Neural cell (in vitro differentiated cells): ENCODE results near the gene TPH2. TPM values are rescaled to one million over a fixed set of nuclear protein-coding genes. Genes with fewer than 3 reads are reported as not detected.

ENCODE experiments used
- H2AFZ ChIP-seq: fragments of 200-600, 300-800 bp; sonication (generic), shearing (Covaris generic); 2 replicates; pipeline ENCODE4 v1.6.0; 2014; ENCODE audit warnings: low read depth, mild to moderate bottlenecking, antibody characterized with exemption, low read length, moderate library complexity
- H3F3A ChIP-seq: fragments of 200-600 bp; shearing (Covaris generic); 2 replicates; pipeline ENCODE4 v1.6.1; 2016; ENCODE audit warnings: mild to moderate bottlenecking, moderate library complexity, mixed read lengths, antibody characterized with exemption, low read length; ENCODE audit not compliant: insufficient read depth, poor library complexity, severe bottlenecking
- H3K27ac ChIP-seq: fragments of 200-600, 300-800 bp; sonication (generic), shearing (Covaris generic); 2 replicates; pipeline ENCODE4 v1.5.1; 2014; ENCODE audit warnings: mild to moderate bottlenecking, low read length, moderate library complexity
- H3K27me3 ChIP-seq: fragments of 300-800, 200-600 bp; sonication (generic), shearing (Covaris generic); 2 replicates; pipeline ENCODE4 v1.6.0; 2014; ENCODE audit warnings: mild to moderate bottlenecking, low read depth, low read length, moderate library complexity; ENCODE audit not compliant: insufficient read depth
- H3K36me3 ChIP-seq: fragments of 300-800, 200-600 bp; sonication (generic), shearing (Covaris generic); 2 replicates; pipeline ENCODE4 v1.5.1; 2014; ENCODE audit warnings: mild to moderate bottlenecking, antibody characterized with exemption, low read length, moderate library complexity; ENCODE audit not compliant: insufficient read depth
- H3K4me2 ChIP-seq: fragments of 300-800, 200-600 bp; sonication (generic), shearing (Covaris generic); 2 replicates; pipeline ENCODE4 v1.6.0; 2014; ENCODE audit warnings: mild to moderate bottlenecking, low read length
- H3K4me3 ChIP-seq: fragments of 300-800, 200-600 bp; sonication (generic), shearing (Covaris generic); 2 replicates; pipeline ENCODE4 v1.5.1; 2014; ENCODE audit warnings: mild to moderate bottlenecking, low read length, moderate library complexity
- H3K79me2 ChIP-seq: fragments of 200-600 bp; shearing (Covaris generic); replicated peaks from 2 replicates; pipeline ENCODE4 v1.6.0; 2014; ENCODE audit warnings: mild to moderate bottlenecking, low read length, moderate library complexity; ENCODE audit not compliant: insufficient read depth
- H3K9ac ChIP-seq: fragments of 300-800, 200-600 bp; sonication (generic), shearing (Covaris generic); 2 replicates; pipeline ENCODE4 v1.6.1; 2016; ENCODE audit warnings: mild to moderate bottlenecking, low read length, mixed read lengths
- H3K9me2 ChIP-seq: fragments of 200-600 bp; shearing (Covaris generic); 2 replicates; pipeline ENCODE4 v1.6.1; 2016; ENCODE audit warnings: mild to moderate bottlenecking, low read length, mixed read lengths; ENCODE audit not compliant: insufficient read depth
- H3K9me3 ChIP-seq: fragments of 200-600, 300-800 bp; sonication (generic), shearing (Covaris generic); 2 replicates; pipeline ENCODE4 v1.6.1; 2016; ENCODE audit warnings: mild to moderate bottlenecking, mixed run types, low read length, moderate library complexity, mixed read lengths
- H4K20me1 ChIP-seq: fragments of 200-600 bp; shearing (Covaris generic); 2 replicates; pipeline ENCODE4 v1.6.1; 2016; ENCODE audit warnings: mild to moderate bottlenecking, mixed run types; ENCODE audit not compliant: insufficient read depth
- EP300 ChIP-seq: fragments of 450-650 bp; conservative IDR thresholded peaks from 2 replicates; pipeline ENCODE4 v1.6.1; 2014; ENCODE audit warnings: antibody characterized with exemption, mild to moderate bottlenecking, moderate library complexity; ENCODE audit not compliant: poor library complexity, severe bottlenecking
- EZH2 ChIP-seq: fragments of 200-600, 300-800 bp; shearing (Covaris generic), sonication (generic); IDR thresholded peaks from 2 replicates; pipeline ENCODE4 v1.6.1; 2014; ENCODE audit warnings: antibody characterized with exemption, low read length, borderline replicate concordance, mild to moderate bottlenecking; ENCODE audit not compliant: insufficient read depth, poor library complexity, severe bottlenecking
- MXI1 ChIP-seq: fragments of 450-650 bp; conservative IDR thresholded peaks from 2 replicates; pipeline ENCODE4 v1.6.1; 2014; ENCODE audit warnings: antibody characterized with exemption, mild to moderate bottlenecking; ENCODE audit not compliant: poor library complexity, severe bottlenecking
- POLR2AphosphoS5 ChIP-seq: IDR thresholded peaks from 2 replicates; pipeline ENCODE4 v1.6.1; 2012
- RAD21 ChIP-seq: fragments of 450-650 bp; conservative IDR thresholded peaks from 2 replicates; pipeline ENCODE4 v1.6.1; 2014; ENCODE audit warnings: antibody characterized with exemption, mild to moderate bottlenecking, moderate library complexity
- REST ChIP-seq: IDR thresholded peaks from 2 replicates; pipeline ENCODE4 v1.6.1; 2012; ENCODE audit warnings: borderline replicate concordance
- SMC3 ChIP-seq: fragments of 450-650 bp; conservative IDR thresholded peaks from 2 replicates; pipeline ENCODE4 v1.6.1; 2014; ENCODE audit warnings: antibody characterized with exemption, mild to moderate bottlenecking, moderate library complexity; ENCODE audit not compliant: poor library complexity
- TAF1 ChIP-seq: IDR thresholded peaks from 2 replicates; pipeline ENCODE4 v1.6.1; 2012; ENCODE audit warnings: low read depth
- polyA plus RNA-seq: library from polyadenylated mRNA; depleted of rRNA; stranded (reverse); fragments of >200 nt; gene quantifications from 2 replicates; pipeline ENCODE4 v1.2.3, GENCODE V29; 2014
- TF ChIP-seq, protein P1 (sequence below): fragments of 450-650 bp; IDR thresholded peaks from 2 replicates; pipeline ENCODE4 v1.5.1; 2014; ENCODE audit warnings: antibody characterized with exemption, mild to moderate bottlenecking, moderate library complexity; ENCODE audit not compliant: poor library complexity, severe bottlenecking

Gene TPH2
- polyA plus RNA-seq, 1 donor from 2014 or later = 0.33 TPM

- H3K9me2 ChIP-seq = no peaks in the 10 kb centered on the region
- H3K4me2 ChIP-seq = no peak overlapping the region
- TF ChIP-seq, protein P1, sequence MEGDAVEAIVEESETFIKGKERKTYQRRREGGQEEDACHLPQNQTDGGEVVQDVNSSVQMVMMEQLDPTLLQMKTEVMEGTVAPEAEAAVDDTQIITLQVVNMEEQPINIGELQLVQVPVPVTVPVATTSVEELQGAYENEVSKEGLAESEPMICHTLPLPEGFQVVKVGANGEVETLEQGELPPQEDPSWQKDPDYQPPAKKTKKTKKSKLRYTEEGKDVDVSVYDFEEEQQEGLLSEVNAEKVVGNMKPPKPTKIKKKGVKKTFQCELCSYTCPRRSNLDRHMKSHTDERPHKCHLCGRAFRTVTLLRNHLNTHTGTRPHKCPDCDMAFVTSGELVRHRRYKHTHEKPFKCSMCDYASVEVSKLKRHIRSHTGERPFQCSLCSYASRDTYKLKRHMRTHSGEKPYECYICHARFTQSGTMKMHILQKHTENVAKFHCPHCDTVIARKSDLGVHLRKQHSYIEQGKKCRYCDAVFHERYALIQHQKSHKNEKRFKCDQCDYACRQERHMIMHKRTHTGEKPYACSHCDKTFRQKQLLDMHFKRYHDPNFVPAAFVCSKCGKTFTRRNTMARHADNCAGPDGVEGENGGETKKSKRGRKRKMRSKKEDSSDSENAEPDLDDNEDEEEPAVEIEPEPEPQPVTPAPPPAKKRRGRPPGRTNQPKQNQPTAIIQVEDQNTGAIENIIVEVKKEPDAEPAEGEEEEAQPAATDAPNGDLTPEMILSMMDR = no peak
- no peak for TF ChIP-seq TAF1
- H2AFZ ChIP-seq = no peak overlapping the region
- H3K4me3 ChIP-seq = no peak overlapping the region
- no peaks in the 10 kb centered on the region for H3K36me3 ChIP-seq
- H4K20me1 ChIP-seq = no peaks in the 10 kb centered on the region
- H3K27ac ChIP-seq = no peak overlapping the region
- no peaks in the 10 kb centered on the region for H3F3A ChIP-seq
- no peaks in the 10 kb centered on the region for H3K27me3 ChIP-seq
- no peaks in the 10 kb centered on the region for H3K9me3 ChIP-seq
- no peaks in the 10 kb centered on the region for H3K79me2 ChIP-seq
- no peak overlapping the region for H3K9ac ChIP-seq
These were observed 77.2 kb downstream of the TPH2 start for GRCh38 chr12:72015895-72016294.

DNA sequence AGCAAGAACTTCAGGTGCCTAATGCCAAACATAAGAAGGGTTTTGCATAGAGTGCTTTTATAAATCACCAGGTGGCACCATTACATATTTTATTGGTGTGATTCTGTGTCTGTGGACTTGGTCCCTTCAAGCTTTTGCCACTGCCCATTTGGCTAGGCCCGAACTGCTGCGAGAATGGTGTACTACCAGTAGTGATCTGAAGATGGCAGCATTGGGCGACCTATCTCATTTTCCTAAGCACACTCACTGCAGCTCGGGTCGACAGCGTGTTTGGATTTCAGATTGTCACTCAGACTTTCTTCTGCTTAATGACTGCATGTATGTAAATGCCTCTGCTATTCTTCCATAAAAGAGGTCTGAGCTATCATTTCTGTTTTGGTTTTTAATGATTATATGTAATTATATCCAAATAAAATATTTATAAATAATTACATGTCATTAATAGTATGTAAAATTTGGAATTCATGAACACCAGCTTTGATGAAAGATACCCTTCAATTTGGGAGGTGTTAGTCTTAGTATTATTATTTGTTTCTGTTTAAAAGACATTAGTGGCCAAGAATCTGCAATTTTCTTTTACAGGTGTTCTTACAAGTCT lies 78.5 kb downstream of the TPH2 start:
- no peak overlapping the region for H3K4me2 ChIP-seq
- H3K4me3 ChIP-seq = no peak overlapping the region
- no peaks in the 10 kb centered on the region for H3K9me2 ChIP-seq
- no peak overlapping the region for H2AFZ ChIP-seq
- H3K9me3 ChIP-seq = no peaks in the 10 kb centered on the region
- no peaks in the 10 kb centered on the region for H4K20me1 ChIP-seq
- H3K36me3 ChIP-seq = no peaks in the 10 kb centered on the region
- no peaks in the 10 kb centered on the region for H3F3A ChIP-seq
- no peak overlapping the region for H3K9ac ChIP-seq
- no peaks in the 10 kb centered on the region for H3K27me3 ChIP-seq
- H3K79me2 ChIP-seq = no peaks in the 10 kb centered on the region
- H3K27ac ChIP-seq = peak overlapping the region; percentile 3
- TF ChIP-seq POLR2AphosphoS5 = peak; percentile 32
- peak; percentile 91 for TF ChIP-seq SMC3
- TF ChIP-seq EZH2 = no peak
- no peak for TF ChIP-seq REST
- TF ChIP-seq, protein P1 = peak; percentile 91
- no peak for TF ChIP-seq TAF1
- TF ChIP-seq EP300 = peak; percentile 35
- TF ChIP-seq RAD21 = peak; percentile 96
- TF ChIP-seq MXI1 = no peak
